ENCODE data around the gene JCHAIN.
A peak's percentile ranks its signal among the peaks of the same experiment; 100 is the strongest.

JCHAIN gene

GRCh38 chr4:70634482-70634881 is 31.8 kb downstream of the JCHAIN start:
- no peak for DNase-seq

- peak; percentile 54 for DNase-seq
These were observed 34.3 kb downstream of the JCHAIN start for GRCh38 chr4:70632028-70632427.

- DNase-seq = no peak
These were observed 36.1 kb downstream of the JCHAIN start for GRCh38 chr4:70630162-70630561.

DNA sequence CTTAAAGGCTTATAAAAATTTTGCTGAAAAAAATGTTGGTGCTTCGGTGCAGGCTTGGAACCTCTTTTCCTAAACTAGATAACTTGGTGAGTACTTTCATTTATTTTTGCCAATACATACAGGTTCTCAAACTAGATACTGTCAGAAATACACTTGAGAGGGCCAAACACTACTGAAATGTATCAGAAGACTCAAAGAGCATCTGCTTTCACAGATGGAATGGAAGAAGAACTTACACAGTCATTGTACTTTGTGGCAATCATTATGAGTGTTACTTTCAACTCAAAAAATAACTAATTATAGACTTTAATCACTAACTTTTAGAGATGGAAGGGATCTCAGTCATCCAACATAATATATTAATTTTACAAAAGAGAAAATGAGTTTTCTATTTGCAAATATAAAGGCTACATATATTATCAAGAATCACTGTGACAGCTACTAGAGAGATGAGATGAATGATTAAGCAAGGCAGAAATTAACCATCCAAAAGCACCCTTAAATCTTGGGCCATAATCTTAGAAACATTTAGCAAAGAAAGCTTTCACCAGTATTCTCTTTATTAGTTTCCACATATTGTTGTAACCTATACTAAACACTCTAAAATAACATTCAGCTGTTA is 36.7 kb downstream of the JCHAIN start:
- no peak for DNase-seq

DNA sequence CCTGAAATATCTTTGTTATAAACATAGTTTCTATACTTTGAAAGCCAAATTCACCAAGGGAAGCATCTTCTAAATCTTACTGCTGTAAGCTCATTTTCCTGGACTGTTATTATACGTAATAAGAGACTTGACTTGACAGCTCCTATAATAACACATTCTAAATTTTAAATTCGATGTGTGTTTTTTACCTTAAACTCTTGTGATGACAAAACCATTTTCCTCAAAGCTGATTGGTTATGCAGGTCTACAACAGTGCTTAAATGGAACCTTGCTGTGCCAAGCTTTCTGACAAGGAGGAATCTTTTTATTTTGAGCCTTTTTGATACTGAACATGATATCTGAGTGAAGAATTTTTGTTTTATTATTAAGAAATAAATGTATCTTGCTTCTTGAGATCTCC is 37.9 kb downstream of the JCHAIN start, which contains the start of gene ENAM:
TSS of gene ENAM (plus strand) at position 301 of the 400 bp plus-strand sequence. CDS start 757 bp downstream, outside the sequence.
- DNase-seq = no peak

DNA sequence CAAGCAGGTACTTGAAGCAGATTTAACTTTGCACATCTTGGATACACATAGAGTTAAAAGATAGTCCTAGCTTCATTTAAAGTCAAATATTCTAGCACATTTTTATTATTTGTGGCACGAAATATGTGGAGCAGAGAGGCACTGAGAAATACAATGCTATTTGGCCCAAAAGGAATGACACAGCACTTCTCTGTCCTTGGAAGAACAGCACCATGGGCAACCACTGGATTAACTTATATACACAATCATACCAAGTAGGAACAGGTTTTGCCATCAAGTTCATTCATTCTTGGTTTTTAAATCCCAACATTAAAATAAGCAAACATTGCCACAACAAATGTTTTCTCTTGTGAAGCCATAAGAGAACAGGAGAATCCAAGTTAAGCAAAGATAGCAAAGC is 38.7 kb downstream of the JCHAIN start:
- no peak for DNase-seq

DNA sequence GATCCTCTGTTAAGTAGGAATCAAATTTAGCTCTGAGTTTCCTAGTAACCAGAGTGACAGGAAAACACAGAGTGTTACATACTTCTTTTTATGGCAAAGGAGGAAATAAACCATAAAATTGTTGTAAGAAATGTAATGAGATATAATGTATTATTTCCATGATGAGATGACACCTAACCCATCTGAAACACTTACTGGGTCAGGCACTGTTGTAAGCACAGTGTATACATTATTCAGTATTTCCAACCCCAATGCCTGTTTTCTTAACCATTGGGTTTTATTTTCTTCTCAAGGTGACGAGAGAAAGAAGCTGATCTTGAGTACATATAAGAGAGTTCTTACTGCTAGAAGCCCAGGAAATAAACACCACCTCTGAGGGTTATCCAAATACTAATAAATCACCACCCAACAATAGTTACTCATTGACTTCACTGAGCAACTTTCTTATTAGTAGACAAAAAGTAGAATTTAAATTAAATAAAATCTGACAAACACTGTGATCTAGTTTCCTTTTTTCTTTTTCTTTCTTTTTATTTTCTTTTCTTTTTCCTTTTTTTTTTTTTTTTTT is 42.0 kb downstream of the JCHAIN start:
- DNase-seq = no peak

GRCh38 chr4:70623323-70623722 is 43.0 kb downstream of the JCHAIN start:
- no peak for DNase-seq

- no peak for DNase-seq
These were observed 46.5 kb downstream of the JCHAIN start for GRCh38 chr4:70619778-70620177.

- DNase-seq = no peak
These were observed 47.0 kb downstream of the JCHAIN start for GRCh38 chr4:70619288-70619687.

GRCh38 chr4:70614184-70614555 is 52.1 kb downstream of the JCHAIN start:
- no peak for DNase-seq

DNA sequence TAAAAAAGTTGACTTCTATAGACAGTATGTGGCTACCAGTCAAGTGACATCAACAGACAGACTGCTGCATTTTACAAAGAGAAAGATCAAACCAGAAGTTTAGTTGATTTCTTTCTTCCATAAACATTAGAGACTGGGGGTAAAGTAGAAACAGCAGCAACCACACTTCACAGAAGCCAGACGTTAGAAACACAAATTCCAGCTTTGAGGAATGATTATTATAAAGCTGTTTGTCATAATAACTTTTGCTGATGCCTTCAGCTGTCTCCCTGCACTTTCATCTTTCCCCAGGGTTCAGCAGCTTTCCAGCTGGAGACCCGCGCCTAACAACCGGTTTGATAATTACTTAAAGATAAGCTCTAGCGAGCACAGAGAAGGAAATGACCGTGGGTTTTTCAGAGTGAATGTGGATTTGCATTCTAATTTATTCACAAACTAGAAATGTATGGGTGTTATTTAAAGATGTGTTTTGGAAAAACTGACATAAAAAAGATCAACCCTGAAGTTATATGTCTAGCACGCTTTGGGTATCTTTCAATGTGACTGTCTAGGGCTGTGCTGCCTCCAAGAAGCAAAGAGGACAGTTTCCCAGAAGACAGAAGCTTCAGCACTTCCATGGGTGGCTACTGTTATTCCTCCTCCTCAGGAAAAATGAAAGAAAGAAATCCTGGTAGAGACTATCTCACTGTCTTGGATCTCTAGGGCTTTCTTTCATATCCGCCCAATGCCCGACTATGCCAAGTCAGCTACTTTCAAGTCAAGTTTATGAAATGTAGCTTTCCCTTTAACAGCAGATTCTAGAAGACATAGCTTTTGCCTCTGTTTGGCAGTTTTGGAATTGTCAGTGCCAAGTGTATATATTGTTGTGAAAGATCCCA is 52.8 kb downstream of the JCHAIN start:
- no peak for DNase-seq

DNA sequence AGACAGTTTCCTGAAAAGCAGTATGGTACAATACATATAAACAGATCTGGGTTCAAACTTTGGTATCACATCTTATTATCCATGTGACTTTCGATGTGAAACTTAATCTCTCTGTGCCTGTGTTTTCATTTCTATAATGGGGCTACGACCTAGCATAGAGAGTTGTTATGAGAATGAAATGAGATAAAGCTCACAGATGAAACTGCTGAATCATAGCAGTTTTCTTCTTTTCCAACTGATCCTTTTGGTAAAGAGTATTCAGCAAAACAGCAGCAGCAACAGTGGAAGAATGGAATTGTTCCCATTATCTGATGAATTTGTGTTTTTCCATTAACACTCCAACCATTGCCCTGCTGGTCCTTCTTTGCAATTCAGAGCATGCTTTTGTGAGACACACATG is 58.0 kb downstream of the JCHAIN start:
- DNase-seq = no peak

GRCh38 chr4:70607334-70607853 is 58.9 kb downstream of the JCHAIN start:
- no peak for DNase-seq

DNA sequence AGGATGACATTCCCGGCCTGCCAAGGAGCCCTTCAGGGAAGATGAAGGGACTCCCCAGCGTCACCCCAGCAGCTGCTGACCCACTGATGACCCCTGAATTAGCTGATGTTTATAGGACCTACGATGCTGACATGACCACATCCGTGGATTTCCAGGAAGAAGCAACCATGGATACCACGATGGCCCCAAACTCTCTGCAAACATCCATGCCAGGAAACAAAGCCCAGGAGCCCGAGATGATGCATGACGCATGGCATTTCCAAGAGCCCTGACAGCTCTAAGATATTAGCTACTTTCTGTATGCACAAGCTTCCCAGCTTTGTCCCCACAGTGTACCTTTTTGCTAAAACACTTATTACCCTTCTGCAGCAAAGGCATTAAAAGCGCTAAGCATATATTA is 59.8 kb downstream of the JCHAIN start:
- no peak for DNase-seq
